Right lung (tissue), 10 donors: Measurements from ENCODE around the gene LEO1. TPM values are rescaled to one million over a fixed set of nuclear protein-coding genes. Genes with fewer than 3 reads are reported as not detected.

Experiments
- DNase-seq, 2 donors: peaks; one replicate each; pipeline ENCODE4 v3.0.0-alpha.2; 2013
- long read RNA-seq, 8 donors: transcript quantifications; one replicate each; lab custom pipeline, GENCODE V29; 2026
- polyA plus RNA-seq, 5 donors: library from polyadenylated mRNA; unstranded; fragments of 120-200 nt; gene quantifications; one replicate each; pipeline versions ENCODE4 v1.2.1 to v1.2.3, GENCODE V29; 2013; ENCODE audit warnings: inconsistent platforms in 1 of 5, low replicate concordance in 1 of 5; ENCODE audit not compliant: insufficient read length in 5 of 5, insufficient read depth in 1 of 5

The LEO1 gene
- polyA plus RNA-seq: 10 to 100 TPM; 27.2 to 36.2 (median 29.2) TPM
- long read RNA-seq, donor 1, partial matches to known transcripts: 6 of 8 reads
- long read RNA-seq, donor 1, other reads (novel, unspliced or antisense): 0 of 8 reads
- long read RNA-seq, donor 2, partial matches to known transcripts: 0 of 3 reads
- long read RNA-seq, donor 2, other reads (novel, unspliced or antisense): 0 of 3 reads
- long read RNA-seq, donor 3, partial matches to known transcripts: 16 of 16 reads
- long read RNA-seq, donor 3, other reads (novel, unspliced or antisense): 0 of 16 reads
- long read RNA-seq, donor 4, partial matches to known transcripts: 0 of 3 reads
- long read RNA-seq, donor 4, other reads (novel, unspliced or antisense): 0 of 3 reads
- long read RNA-seq, donor 5, partial matches to known transcripts: 6 of 9 reads
- long read RNA-seq, donor 5, other reads (novel, unspliced or antisense): 0 of 9 reads
- long read RNA-seq, donor 6, partial matches to known transcripts: 5 of 5 reads
- long read RNA-seq, donor 6, other reads (novel, unspliced or antisense): 0 of 5 reads
- long read RNA-seq, donor 7, transcript LEO1-201 (12 exons, 2,193 nt): major isoform, 5 of 5 reads
- long read RNA-seq, donor 7, partial matches to known transcripts: 0 of 5 reads
- long read RNA-seq, donor 7, other reads (novel, unspliced or antisense): 0 of 5 reads
- long read RNA-seq, donor 8: 0 reads

DNA sequence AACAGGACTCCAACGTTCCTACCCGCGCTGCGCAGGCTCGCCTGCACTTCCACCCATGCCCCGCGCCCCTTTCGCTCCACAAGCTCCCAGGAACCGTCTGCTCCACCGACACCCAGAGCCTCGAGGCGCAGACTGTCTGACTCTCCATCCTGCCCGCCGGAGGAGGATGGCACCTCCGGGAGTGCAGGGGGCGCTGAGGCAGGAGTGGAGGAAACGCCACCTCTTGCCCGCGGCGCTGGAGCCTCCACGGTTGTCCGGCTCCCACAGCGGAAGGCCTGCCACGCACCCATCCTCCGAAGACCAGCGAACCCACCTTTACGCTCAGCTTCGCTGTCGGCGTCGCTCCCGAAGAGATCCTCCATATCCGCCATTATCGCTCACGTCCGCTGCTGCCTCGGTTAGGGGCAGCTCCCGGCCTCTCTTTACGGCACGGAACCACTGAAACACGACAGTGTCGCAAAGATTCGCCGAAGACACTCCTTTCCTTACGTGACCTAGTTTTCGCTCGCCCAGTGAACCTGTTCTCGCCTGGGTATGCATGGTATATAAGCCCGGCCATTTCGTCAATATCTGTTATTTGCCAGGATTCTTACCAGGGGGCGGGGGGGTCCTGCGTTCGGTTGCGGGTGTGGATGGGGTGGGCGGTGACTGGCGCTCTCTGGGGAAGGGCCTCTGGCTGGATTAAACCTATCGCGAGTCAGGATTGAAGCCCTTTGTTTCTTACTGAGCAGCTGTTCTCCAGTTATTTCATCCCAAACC lies at the start of gene LEO1:
LEO1 (minus strand) TSS at position 404 of the 759 bp plus-strand sequence; CDS start at position 371, 33 bp downstream.
- DNase-seq: peak; percentile 95

DNA sequence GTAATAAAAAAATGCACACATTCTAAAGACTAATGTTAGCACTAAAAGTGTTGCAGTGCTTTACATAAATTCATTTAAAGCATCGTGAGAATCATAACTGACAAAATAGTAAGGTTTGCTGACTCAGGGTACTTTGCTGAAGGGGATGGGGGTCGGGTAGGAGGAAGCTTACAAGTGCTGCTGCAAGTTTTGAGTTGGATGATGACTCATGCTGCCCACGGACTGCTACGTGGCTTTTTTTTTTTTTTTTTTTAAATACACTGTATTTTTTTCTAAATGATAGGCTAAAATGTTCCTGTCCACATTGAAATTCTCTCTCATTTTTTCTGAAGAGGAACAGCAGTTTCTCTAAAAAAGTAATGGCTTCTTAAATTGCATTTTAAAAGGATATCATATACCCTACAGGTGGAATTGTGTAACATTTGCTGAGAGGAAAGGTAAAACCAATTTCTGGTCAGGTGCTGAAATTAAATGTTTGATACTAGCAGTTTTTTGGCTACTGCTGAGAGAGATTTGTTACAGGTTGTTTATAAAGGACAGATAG lies 49.6 kb upstream of the LEO1 start:
- peak in 1 of 2 donors; percentile 32 for DNase-seq

DNA sequence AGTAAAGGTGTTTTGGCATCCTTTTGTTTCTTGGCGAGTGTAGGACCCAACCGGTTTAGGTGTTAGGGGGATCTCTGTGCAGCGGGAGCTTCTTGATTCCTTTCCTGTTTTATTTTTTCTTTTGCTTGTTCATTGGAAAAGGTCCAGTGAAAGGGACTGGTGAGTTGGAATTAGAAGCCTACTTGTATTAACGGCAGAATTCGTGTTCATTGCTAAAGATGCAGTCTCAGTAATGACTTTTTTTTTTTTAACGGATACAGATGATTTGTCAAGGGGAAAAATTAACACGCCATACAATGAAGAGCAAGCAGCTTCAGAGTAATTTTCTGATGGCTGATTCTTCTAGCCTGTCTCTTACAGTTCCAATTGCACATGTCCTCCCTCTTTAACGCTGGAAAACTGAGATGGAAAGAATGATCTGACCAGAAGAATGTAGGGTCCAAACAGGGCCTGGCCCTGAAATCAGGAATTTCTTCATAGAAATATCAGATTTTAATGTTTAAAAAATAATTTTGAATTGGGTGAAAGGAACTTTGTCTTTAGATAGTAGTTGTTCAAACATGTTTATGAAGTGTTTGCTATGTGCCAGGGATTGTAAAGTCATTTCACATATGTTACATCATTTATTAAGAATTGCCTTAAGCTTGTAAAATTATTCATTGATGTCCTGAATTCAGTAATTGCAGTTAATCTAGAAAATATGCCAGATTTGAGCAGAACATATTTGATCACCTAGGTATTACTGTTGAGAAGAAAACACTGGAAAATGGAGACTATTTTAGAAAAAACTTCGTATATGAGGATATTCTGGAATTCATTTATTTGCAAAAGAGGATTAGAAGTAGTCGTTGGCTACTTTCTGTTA lies 48.9 kb upstream of the LEO1 start:
- DNase-seq: no peak

DNA sequence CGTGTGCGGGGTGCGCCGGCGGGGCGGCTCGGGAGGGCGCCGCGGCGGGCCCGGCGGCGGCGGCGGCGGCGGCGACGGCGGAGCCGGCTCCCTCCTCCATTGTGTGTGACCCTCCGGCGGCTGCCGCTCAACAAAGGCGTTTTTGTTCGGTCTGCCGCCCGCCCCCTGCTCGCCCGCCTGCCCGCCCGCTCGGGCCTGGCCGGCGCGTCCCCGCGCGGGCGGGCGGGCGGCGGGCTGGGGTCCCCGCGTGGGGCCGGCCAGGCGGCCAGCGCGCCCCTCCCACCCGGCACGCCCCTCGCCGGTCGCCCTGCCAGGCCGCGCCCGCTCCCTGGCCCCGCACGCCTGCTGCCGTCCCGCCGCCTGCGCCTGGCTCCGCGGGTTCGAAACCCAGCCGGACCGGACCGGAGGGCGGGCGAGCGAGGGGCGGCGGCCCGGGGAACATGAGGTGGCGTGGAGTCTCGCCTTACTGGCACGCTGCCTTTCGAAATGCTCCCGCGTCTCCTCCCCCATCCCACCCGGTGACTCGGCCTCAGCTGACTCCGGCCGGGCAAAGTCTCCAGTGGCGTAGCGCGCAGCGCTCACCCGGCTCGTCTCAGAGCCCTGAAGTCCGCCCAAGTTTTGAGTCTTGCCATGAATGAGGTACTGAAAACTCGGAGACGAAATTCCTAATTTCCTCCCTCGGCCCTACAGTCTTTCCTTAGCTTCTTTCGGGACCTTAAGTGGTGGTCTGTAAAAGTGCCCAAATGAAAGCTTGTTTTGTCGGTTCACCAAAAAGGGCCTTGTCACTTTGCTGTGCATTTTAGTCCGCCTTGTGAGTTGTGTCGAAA lies 48.0 kb upstream of the LEO1 start:
- peak; percentile 72 to 73 for DNase-seq

DNA sequence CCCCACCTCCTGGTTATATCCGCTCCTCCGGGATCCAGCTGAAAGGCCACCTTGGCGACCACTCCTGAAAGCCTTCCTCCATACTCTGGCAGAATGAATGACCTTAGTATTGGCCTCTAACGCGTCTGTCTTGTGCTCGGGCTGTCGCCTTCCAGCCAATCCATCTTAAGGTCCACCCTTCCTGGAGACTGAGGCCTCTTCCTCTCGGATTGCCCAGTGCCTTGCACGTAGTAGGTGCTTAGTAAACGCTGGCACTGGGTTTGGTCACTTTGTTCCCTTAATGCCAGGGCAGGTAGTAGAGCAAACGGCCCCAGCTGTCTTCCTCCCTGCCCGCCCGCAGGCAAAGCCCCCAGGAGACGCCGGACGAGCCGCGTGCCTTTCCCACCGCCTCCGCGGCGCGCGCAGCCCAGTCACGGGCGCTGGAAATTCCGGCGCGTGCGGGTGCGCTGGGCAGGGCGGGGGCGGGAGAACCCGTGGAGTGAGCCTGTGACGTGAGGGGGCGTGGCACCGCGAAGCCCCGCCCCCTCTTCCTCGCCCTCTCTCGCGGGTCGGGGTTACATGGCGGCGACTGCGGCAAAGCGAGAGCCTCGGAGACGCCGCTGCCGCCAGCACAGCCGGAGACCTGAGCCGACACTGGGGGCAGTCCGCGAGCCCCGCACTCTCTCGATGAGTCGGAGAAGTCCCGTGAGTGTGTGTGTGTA lies 47.3 kb upstream of the LEO1 start, which contains the start of gene MAPK6:
MAPK6 (plus strand) TSS at position 527 of the 701 bp plus-strand sequence. CDS start 27,242 bp downstream, outside the sequence.
- DNase-seq: peak; percentile 96 to 97

DNA sequence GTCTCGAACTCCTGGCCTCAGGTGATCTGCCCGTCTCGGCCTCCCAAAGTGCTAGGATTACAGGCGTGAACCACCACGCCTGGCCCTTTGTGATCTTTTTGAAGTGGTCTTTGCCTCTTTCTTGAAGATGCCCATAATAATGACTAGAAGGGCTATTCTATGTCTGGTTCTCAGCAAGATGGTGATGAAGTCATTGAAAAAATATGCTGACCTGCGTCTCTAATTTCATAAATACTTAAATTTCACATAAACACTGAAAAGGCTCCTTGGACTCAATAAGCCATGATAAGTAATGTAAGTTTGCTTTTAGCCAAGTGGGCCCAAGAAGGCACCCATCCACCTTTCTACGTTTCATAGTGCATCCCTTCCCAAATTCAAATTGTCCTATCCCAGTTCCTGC lies 46.7 kb upstream of the LEO1 start:
- no peak for DNase-seq

DNA sequence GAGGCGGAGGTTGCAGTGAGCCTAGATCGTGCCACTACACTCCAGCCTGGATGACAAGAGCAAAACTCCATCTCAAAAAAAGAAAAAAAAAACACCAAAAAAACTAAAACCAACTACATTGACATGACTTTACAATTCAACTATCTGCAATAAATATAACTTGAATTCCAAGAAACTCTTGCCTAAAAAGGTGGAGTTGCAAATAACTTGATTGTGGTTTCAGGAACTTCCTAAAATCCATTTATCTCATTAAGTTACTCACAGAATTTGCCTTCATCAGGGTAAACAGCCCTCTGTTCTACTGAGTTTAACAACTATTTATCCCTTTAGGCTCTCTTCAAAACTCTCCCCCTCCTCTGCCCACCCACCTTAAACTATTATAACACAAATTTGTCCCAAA lies 44.7 kb upstream of the LEO1 start:
- no peak for DNase-seq

DNA sequence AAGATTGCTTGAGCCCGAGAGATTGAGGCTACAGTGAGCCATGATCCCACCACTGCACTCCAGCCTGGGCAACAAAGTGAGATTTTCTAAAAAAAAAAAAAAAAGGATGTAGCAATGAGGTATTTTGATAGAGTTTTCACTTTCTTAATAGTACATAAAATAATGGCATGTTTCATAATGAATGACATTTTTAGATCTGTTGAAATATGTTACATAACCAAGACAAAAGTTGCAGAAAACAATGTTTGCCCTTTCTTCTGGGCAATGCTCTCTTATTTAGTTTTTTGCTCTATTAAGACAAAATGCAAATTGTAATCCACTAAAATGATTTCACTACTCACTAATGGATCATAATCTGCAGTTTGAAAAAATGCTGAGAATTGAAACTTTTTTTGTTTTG lies 43.0 kb upstream of the LEO1 start:
- no peak for DNase-seq

DNA sequence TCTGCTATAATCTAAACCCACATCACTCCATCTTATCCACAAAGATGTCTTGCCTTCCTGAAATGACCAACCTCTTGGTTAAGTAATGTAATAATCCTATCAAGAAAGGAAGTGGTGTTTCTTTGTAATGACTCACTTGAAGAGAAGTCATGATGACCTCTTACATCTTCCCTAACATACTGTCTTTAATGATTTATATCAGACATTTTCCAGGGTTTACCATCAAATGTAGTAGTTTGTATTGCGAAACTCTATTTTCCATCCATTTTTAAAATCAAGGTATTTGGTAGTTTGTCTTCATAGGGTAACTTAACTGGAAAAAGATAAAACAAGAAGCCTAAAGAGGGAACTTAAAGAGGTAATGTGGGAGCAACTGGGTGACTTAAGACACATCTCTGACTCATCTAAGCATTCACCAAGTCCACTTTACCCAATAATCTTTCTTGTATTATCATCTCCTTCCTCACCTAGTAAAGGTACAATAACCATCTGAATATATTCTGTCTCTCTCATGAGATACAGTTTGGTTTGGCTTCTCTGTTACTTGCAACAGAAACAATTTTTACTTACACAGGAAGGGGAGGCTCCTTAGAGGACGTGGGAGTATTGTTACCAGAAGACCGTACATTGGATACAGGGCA lies 41.7 kb upstream of the LEO1 start:
- no peak for DNase-seq

DNA sequence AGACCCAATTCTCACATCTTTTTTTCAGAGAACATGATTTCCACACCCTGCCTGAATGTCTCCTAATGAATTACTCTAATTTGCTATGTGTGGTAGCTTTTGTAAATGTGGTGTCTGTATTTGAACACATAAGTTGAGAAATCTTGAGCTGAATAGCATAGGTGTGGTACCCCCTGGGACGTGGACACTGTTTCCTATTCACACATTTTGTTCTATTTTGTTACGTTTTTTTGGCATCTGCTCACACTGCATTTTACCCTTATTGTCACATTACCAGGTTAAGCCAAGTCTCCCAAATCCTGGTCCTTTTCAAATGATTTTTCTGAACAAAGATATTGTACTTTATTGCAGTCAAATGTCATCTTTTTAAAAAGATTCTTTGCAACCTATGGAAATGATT lies 40.6 kb upstream of the LEO1 start:
- no peak for DNase-seq

DNA sequence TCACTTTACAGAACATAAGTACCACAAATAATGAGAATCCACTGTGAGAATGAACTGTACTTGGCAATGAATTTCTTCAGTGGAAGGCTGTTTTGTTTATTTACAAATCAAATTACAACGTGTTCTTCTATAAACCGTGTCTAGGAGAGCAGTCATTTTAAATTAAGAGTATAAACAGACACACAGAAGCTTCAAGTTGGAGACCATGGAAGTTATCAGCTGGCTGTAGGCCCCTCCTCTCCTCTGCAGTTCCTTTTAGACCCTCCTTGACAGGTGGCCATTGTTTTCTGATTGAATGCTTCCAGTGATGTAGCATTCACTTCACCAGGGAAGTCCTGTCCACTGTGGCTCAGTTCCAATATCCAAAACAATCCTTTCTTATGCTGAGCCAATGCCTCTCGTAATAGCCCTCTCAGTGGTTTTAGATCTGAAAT lies 40.1 kb upstream of the LEO1 start:
- peak; percentile 12 to 15 for DNase-seq

DNA sequence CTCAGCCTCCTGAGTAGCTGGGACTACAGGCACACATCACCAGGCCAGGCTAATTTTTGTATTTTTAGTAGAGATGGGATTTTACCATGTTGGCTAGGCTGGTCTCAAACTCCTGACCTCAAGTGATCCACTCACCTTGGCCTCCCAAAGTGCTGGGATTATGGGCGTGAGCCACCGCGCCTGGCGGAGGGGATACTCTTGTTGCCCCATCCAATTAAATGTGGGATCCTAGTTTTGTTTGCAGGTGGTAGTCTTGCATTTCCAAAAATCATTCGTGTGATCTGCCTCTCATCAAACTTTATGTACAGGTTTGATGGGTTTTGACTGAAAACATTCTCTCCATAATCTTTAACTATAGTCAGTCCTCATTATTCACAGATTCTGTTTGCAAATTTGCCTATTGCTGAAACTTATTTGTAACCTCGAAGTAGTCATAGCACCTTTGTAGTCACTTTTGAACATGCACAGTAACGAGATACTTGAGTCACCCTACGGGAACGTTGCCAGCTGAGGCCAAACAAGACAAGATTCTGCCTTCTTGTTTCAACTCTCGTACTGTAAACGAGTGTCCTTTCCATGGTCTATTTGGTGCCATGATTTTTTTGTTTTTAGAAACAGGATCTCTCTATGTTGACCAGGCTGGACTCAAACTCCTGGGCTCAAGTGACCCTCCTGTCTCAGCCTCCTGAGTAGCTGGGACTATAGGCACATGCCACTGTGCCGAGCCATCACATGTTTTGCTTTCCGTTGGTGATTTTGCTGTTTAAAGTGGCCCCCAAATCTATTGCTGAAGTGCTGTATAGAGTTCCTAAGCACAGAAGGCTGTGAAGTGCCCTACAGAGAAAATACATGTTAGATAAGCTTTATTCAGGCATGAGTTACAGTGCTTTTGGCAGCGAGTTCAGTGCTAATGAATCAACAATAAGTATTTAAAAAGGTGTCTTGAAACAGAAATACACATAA lies 39.3 kb upstream of the LEO1 start:
- DNase-seq: peak in 1 of 2 donors; percentile 23

DNA sequence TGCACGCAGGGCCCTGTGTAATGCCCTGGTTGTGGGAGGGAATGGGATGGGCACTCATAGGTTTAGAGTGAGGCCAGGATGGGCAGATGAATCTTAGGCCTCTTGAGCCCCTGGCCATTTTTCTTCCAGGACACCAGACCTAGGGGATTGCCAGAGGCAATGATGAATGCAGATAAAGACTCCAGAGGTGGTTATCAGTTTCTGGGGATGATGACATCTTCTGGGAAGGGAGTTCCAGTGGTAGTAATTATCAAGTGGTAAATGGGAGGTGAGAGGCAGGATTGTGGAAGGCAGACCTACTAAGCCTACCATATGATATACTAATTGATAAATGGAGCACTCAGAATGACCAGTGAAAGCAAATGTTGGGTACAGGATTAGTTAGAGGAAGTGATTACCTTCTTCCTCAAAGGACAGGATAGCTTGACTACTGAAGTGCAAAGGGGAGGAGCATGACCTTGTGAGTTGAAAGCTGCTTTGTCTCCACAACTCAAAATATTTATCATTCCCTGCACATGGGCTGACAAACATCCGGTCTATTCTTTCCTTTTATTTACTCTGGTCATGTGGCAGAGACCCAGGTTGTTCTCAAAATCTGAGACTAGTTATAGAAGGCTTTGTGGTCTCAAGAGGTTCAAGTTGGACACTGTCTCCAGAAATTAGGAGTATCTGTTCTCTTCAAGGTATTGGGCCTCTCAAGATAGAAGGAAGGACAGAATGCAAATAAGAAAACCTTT lies 37.3 kb upstream of the LEO1 start:
- no peak for DNase-seq

DNA sequence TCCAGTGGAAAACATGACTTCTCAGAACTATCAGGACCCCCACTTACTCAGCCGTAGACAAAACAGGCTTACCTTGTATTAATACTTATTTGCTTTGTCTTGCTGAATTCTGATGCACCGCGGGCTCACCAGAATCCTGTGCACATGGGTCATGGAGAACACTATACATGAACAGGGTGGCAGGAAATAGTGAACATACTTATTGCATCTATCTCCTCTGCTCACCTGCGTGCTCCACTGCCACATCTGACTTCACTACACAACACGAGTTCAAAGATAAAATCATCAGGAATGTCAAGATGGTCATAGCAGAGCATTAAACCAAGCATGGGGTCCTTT lies 36.8 kb upstream of the LEO1 start:
- DNase-seq: no peak

DNA sequence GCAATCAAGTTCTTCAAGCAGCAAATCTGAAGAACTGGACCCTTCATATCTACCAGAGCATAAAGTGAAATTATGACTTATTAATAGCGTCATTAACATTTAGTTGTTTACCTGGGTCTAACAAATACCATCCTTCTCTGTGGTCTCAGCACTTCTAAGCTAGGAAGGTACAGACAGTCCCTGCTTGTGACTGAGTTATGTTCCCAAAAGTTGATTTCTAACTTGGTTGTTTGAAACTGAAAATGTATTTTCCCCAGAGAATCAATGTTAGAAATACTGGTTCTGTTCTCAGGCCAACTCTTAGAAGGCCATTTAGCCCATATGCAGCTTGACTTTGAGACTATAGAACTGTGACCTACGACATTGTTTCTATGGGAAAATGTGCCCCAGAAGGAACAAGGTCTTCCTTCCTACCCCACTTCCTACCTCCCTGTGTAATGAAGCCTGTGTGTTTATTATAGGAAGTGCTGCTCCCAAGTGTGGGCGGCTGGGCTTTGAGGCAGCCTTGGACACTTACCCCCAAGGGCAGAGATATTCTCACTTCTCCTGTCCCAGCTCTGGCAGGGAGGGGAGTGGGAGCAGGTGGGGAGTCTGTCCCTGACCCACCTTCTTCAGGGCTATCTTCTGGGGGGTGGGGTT lies 35.2 kb upstream of the LEO1 start:
- DNase-seq: no peak
